ENCODE data around the gene DLX6.

Gene DLX6

GRCh38 chr7:96996111-96996957 lies 9.0 kb upstream of the DLX6 start:
- no peak for DNase-seq

DNA sequence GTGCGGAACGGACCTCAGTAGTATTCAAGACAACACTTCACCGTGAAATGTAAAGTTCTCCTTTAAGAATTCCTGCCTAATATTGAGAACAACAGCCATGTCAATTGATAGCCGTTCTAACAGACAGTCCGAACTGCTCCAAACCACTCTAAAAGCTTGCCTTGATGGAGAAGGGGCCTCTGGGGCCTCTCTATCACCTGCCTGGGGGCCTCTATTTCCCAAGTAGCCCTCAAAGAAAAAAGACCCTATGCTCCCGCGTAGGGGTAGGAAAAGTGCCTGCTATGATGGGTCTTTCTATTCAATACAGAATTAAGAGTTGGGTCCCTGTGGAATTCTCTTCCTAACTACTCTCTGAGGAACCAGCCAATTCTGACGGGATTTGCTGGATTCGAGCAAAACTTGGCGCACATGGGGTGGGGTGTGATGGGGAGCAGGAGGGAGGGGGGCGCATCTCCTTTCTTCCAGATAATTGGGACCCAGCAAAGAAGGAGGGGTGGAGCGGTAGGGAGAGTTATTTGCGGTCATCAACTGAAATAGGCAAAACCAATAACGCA lies 8.3 kb upstream of the DLX6 start:
- no peak for DNase-seq

DNA sequence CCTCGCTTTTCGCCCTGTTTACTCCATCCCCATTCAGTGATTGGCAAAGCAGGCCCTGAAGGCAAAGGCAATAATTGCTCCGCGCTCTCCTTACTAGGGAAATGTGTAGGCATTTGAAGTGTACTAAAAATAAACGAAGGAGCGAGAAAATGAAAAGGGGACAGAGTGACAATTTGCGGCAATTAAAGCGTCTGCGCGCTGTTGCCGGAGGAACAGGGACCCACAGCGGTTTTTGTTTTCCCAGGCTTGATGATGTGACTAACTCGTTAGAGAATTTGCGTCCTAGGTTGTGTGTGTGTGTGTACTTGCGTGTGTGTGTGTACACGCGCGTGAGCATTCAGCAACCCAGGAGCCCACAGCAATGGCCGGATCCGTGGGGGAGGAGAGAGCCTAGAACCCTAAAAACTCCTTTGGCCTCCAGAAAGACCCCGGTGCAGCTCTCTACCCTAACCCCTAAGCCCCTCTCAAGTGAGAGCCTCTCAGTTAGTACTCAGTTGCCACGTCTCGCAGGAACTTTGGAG lies 7.8 kb upstream of the DLX6 start:
- no peak for DNase-seq

- no peak for DNase-seq
Measured at GRCh38 chr7:96998333-96998732, 7.0 kb upstream of the DLX6 start.

- DNase-seq, result no peak
Measured at GRCh38 chr7:96998744-96999143, 6.6 kb upstream of the DLX6 start.

DNA sequence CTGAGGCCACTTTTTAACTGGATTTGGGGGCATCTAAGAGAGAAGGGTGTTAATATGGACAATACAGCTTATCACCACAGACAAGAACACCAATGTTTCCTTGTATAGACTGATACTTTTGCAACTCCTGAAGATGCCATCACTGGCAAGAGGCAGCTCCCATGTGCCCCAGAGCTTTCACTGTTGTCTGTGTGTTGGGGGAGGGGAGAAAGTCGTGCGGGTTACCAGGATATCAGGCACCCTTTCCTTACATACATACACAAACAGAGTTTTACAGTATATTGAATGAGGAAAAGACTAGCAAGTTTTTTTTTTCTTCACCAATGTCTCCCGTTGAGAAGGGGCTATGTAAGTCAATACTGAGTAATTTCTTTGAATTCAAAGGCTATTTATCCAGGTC lies 4.1 kb upstream of the DLX6 start:
- DNase-seq, result no peak

- DNase-seq, result no peak
Measured at GRCh38 chr7:97001656-97002554, 3.4 kb upstream of the DLX6 start.

- DNase-seq, result no peak
Measured at GRCh38 chr7:97002555-97003261, 2.6 kb upstream of the DLX6 start.

GRCh38 chr7:97003262-97004246 lies 1.8 kb upstream of the DLX6 start:
- no peak for DNase-seq

DNA sequence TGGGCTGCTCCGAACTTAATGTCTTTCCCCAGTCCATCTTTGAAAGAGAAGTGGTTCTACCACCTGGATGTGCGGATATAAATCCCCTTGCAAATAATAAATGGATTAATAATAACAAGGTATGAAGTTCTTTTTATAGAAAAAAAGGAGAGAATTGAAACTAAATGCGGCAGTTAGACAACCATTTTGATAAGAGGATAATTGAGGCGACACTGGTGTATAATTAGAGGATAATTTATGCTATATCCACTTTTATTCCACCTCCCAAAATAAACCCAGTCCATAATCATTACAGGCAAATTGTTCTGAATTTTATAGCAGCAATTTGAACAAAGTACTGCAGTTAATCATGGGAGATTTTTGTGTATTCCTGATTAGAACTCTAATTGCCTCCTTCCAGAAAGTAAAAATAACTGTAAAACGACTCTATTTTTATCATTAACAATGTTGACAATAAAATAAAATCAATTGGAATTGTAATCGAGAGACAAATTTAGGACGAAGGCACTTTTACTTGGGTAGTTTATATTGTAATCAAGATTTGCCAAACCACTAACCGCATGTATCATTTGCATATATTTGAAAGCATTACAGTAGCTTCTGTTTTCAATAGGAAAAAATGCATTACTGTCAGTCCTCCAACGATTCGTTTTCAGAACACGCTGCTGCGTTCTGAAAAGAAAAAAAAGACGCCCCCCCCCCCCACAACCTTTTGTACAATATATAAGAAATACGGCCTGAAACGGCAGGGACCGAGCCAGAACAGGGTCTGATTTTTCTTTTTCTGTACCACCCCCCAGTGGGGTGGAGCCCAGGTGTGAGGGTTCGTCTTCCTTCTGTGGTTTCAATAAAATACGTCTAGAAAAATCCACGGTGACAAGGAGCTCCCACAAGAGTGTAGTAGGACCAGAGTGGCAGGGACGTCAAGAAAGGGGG lies 838 bp upstream of the DLX6 start:
- DNase-seq, result no peak

GRCh38 chr7:97006055-97006815 lies 882 bp downstream of the DLX6 start:
- DNase-seq, result no peak

GRCh38 chr7:97006816-97007582 lies 1.6 kb downstream of the DLX6 start:
- DNase-seq, result no peak

GRCh38 chr7:97007583-97007861 lies 2.2 kb downstream of the DLX6 start:
- DNase-seq, result no peak

DNA sequence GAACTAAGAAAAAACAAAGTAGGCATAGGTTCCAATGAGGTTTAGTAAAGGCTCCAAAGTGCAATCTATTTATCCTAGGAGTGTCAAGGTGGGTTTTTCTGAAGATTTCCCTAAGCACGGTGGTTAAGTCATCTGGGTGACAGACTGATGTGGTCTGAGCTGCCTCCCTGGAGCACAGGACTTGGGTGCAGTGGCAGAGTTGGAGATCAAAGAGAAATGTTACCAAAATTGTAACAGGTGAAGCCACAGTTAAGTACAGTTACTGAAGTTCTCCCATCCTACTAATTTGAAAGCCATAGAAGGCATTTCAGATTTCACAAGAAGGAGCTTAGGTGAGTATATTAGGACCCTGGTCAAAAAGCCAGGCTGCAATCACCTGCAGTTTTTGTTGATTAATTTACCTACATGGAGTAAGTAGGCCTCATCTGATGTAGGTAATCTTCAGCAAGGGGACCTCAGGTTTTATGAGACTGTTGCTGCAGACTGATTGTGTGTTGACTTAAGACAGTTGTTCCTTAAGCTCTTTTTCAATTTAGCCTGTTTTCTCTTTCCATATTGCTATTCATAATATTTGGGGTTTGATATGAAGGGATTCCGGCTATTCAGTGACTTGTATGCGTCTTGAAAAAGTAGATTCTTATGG lies 3.0 kb downstream of the DLX6 start:
- DNase-seq, result no peak

DNA sequence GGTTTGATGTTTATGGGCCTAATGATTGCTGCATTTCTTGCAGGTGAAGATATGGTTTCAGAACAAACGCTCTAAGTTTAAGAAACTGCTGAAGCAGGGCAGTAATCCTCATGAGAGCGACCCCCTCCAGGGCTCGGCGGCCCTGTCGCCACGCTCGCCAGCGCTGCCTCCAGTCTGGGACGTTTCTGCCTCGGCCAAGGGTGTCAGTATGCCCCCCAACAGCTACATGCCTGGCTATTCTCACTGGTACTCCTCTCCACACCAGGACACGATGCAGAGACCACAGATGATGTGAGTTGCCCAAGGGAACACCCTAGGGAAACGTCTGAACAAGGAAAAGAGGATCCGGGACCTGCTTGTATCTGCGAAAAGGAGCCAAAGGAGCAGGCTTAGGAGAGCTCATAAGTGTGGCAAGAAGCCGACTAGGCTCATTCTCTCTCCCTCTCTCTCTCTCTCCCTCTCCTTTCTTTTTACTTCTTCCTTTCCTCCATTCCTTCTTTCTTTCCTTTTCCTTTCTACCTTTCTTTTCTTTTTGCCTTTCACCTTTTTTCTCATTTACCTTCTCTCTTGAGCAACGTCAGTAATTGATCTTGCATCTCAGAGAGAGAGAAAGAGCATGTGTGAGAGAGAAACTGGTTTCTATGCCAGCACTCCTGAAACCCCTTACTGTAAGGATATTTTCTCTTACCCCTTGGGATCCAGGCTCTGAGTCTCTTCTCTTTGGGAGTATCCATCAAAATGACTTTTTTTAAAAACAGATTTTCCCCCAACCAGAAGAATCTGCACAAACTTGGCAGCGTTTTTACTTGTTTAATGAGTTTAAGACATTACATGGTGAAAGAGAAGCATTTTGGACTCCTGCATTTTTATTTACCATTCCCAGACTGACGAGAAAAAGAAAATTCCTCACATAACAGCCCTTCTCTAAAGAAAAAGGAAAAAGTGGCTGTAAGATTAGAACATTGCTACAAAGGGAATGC lies 4.7 kb downstream of the DLX6 start:
- DNase-seq, result no peak

- no peak for DNase-seq
Measured at GRCh38 chr7:97011104-97011503, 5.8 kb downstream of the DLX6 start.

Data from NCI-H524 treated with DMSO at 0.1 percent for 48 hours (cell line).